NB4 (cell line): ENCODE measurements around the gene SV2C.

Experiments
- DNase-seq: peaks from one replicate; pipeline ENCODE4 v3.0.0; 2010; ENCODE audit warnings: low read depth
- H3K4me3 ChIP-seq: one replicate; pipeline ENCODE4 v1.5.1; 2011; ENCODE audit warnings: mild to moderate bottlenecking, low read depth, low read length, moderate library complexity
- CTCF ChIP-seq: IDR thresholded peaks from one replicate; pipeline ENCODE4 v1.5.1; 2012; ENCODE audit warnings: low read depth, low read length
- MAX ChIP-seq: IDR thresholded peaks from 2 replicates; pipeline ENCODE4 v1.6.1; 2011; ENCODE audit warnings: low read depth, low read length
- MYC ChIP-seq: IDR thresholded peaks from 2 replicates; pipeline ENCODE4 v1.6.1; 2011; ENCODE audit warnings: low read depth, low read length
- POLR2A ChIP-seq: IDR thresholded peaks from 2 replicates; pipeline ENCODE4 v1.6.1; 2011; ENCODE audit warnings: mild to moderate bottlenecking; ENCODE audit not compliant: insufficient read length; ENCODE audit errors: extremely low read depth

SV2C gene

GRCh38 chr5:76339919-76340318 is 256.7 kb downstream of the SV2C start:
- no peak overlapping the region for H3K4me3 ChIP-seq
- TF ChIP-seq MAX (no peak), POLR2A (no peak), MYC (no peak), CTCF (no peak)
- no peak for DNase-seq

GRCh38 chr5:76341651-76342334 is 258.6 kb downstream of the SV2C start:
- peak; percentile 79 for DNase-seq
- no peak overlapping the region for H3K4me3 ChIP-seq
- TF ChIP-seq MYC (no peak), CTCF (no peak), MAX (no peak), POLR2A (no peak)

- TF ChIP-seq POLR2A (no peak), MYC (no peak), MAX (no peak), CTCF (no peak)
- no peak overlapping the region for H3K4me3 ChIP-seq
- DNase-seq = no peak
Measured at GRCh38 chr5:76342474-76342873, 259.3 kb downstream of the SV2C start.

GRCh38 chr5:76345582-76345981 is 262.4 kb downstream of the SV2C start:
- no peak overlapping the region for H3K4me3 ChIP-seq
- TF ChIP-seq CTCF (no peak), POLR2A (no peak), MAX (no peak), MYC (no peak)
- DNase-seq = no peak

- no peak overlapping the region for H3K4me3 ChIP-seq
- TF ChIP-seq MAX (no peak), MYC (no peak), POLR2A (no peak)
- no peak for DNase-seq
Measured at GRCh38 chr5:76351176-76351575, 268.0 kb downstream of the SV2C start.

GRCh38 chr5:76351577-76351976 is 268.4 kb downstream of the SV2C start:
- no peak for DNase-seq
- TF ChIP-seq MYC (no peak), MAX (no peak), POLR2A (no peak)
- H3K4me3 ChIP-seq = no peak overlapping the region

GRCh38 chr5:76356887-76357286 is 273.7 kb downstream of the SV2C start:
- no peak overlapping the region for H3K4me3 ChIP-seq
- DNase-seq = no peak
- no peak for TF ChIP-seq POLR2A
- no peak for TF ChIP-seq MYC
- TF ChIP-seq MAX = no peak
- TF ChIP-seq CTCF = no peak
